Stimulated activated CD8-positive, alpha-beta memory T cell treated with anti-CD3 and anti-CD28 coated beads, Interleukin-15, amount 100 ng/mL, for 4 hours (primary cell): ENCODE results near the gene CNTNAP2.

Experiments
- DNase-seq, 2 donors: peaks; one replicate each; pipeline ENCODE4 v3.0.0-alpha.2; 2020; ENCODE audit warnings: low read depth in 2 of 2

The CNTNAP2 gene

GRCh38 chr7:148337246-148337965 lies 2220.8 kb downstream of the CNTNAP2 start:
- DNase-seq = no peak

- no peak for DNase-seq
Observed at GRCh38 chr7:148337995-148338747, 2221.6 kb downstream of the CNTNAP2 start.

DNA sequence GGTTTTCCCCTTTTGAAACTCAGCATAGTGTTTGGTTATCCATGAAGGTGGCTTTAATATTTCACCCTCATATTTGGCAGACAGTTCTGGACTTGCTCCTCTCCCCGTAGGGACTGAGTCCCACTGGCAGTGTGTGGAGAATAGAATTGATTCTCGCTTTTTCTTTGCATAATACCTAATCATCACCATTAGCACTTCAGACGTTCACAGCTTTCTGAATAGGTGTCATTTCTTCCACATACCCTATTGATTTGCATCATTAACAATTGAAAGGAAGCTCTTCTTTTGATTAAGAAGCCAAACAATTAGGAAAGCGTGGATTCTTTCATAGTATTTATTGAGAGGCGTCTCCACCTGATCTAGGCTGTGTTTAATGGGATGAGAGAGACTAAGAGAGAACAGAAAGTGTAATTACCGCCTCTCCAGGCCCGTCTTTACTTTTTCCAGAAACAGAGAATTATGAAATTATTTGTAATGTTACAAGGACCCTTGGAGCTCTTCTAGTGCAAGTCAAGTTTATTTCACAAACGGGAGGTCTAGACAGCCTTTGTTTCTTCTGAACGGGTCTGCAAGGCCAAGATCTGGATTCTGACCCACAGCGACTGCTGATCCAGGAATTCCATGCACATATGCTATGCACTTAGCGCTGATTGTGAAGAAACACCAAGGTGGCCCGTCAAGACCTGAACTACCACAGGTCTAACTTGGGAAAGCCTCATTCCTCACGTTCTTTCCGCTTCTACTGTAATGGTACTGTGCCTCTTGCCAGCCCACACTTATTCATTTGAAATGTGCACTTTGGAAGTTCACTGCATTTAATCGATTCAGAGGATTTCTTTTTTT lies 2224.1 kb downstream of the CNTNAP2 start:
- DNase-seq = no peak

GRCh38 chr7:148344406-148344805 lies 2227.8 kb downstream of the CNTNAP2 start:
- no peak for DNase-seq

GRCh38 chr7:148347981-148348380 lies 2231.4 kb downstream of the CNTNAP2 start:
- no peak for DNase-seq

- DNase-seq = no peak
Observed at GRCh38 chr7:148348466-148348865, 2231.9 kb downstream of the CNTNAP2 start.

GRCh38 chr7:148356303-148356702 lies 2239.7 kb downstream of the CNTNAP2 start:
- no peak for DNase-seq

- DNase-seq = no peak
Observed at GRCh38 chr7:148362541-148362940, 2245.9 kb downstream of the CNTNAP2 start.

- no peak for DNase-seq
Observed at GRCh38 chr7:148367731-148368475, 2251.3 kb downstream of the CNTNAP2 start.

DNA sequence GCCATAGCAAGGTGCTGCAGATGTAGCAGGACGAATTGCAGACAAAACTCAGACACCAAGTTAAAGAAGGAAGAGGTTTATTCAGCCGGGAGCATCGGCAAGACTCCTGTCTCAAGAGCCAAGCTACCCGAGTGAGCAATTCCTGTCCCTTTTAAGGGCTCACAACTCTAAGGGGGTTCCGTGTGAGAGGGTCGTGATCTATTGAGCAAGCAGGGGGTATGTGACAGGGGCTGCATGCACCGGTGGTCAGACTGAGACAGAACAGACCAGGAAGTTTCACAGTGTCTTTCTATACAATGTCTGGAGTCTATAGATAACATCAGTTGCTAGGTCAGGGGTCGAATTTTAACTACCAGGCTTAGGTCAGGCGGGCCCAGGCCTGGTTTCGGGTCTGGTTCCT lies 2252.0 kb downstream of the CNTNAP2 start:
- no peak for DNase-seq

DNA sequence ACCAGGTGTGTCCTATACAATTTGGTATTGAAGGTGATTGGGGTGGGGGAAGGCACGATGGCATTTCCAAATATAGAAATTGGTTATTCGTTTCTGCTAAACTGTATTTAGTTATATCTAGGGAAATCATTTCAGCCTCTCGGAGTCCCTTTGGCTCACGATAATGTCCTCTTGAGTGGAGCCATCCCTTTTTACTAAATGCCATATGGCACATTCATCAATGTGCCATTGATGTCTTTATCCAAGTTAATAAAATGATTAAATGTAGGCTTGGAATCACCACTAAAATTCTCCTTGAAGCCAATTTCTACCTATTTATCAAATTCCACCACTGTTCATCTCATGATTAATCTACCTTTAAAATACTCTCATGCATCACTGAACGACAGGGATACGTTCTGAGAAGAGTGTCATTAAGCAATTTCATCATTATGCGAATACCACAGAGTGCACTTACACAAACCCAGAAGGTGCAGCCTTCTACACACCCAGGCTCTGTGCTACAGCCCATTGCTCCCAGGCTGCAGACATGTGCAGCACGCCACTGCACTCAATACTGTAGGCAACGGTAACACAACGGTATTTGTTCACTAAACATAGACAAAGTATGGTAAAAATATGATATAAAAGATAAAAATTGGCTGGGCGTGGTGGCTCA lies 2254.8 kb downstream of the CNTNAP2 start:
- DNase-seq = no peak

GRCh38 chr7:148374396-148375259 lies 2258.0 kb downstream of the CNTNAP2 start:
- DNase-seq = no peak

GRCh38 chr7:148379677-148380076 lies 2263.1 kb downstream of the CNTNAP2 start:
- DNase-seq = no peak

GRCh38 chr7:148380596-148381419 lies 2264.2 kb downstream of the CNTNAP2 start:
- DNase-seq = no peak

- no peak for DNase-seq
Observed at GRCh38 chr7:148382596-148382995, 2266.0 kb downstream of the CNTNAP2 start.

- DNase-seq = no peak
Observed at GRCh38 chr7:148383651-148384050, 2267.1 kb downstream of the CNTNAP2 start.

DNA sequence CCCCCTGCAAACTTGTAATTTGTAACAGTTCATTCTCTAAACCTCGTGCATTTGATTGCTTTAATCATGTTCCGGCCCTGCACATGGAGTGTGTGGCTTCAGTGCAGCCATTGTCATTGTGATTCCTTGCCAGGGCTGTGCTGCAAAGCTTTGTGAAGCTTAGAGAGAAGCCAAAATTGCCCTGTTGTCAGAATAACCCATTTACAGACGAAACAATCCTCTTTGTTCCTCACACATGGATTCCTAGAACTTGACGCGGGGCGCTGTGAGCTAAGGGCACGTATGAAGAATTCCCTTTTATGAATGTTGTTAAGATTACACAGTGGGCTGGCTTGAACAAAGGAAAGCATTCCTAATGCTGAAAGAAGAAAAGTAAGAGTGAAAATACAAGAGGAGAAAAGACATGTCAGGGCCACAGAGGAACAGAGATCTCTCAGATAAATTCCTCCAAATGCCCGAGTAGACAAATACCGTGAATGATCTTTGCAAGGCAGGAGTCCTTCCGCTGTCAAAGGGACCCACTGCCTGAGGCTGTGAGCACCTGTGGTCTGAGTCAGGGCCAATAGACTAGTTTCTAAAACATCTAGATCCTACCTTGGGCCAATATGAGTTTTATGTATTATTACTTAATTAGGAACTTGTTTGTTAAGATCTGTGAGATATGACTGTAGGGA lies 2268.5 kb downstream of the CNTNAP2 start:
- DNase-seq = no peak

GRCh38 chr7:148390381-148390780 lies 2273.8 kb downstream of the CNTNAP2 start:
- DNase-seq = no peak

DNA sequence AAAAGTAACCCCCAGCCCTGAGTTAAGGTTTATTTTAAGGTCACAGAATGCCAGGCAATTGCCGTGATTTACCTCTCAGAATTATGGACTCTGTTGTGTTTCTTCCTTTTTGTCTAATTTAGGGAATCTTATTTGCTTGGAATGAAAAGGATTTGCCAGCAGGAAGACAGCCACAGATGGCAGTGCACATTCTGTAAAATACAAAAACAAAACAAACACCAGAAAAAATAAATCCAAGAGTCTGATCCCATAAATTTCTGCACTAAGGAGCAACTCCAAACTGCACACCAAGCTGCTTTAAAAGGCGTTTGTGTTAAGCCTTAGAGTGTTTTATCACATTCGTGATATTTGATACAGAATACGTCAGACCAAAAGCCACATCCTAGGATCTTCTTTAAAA lies 2275.0 kb downstream of the CNTNAP2 start:
- no peak for DNase-seq
